ENCODE data around the gene GNAQ.
"Not testable (repeated sequence)": the region's sequence is repeated elsewhere in the genome, so short reads cannot be mapped to it uniquely, and the experiment has no call there.

The GNAQ gene

GRCh38 chr9:77731008-77731698 is 300.5 kb downstream of the GNAQ start:
- DNase-seq (ENCODE audit: low spot score): no peak

- DNase-seq (ENCODE audit: low spot score): no peak
Observed at GRCh38 chr9:77729177-77729576, 302.4 kb downstream of the GNAQ start.

GRCh38 chr9:77726814-77727213 is 304.8 kb downstream of the GNAQ start:
- no peak for DNase-seq (ENCODE audit: low spot score)

- DNase-seq (ENCODE audit: low spot score): no peak
Observed at GRCh38 chr9:77726289-77726688, 305.3 kb downstream of the GNAQ start.

GRCh38 chr9:77725820-77726219 is 305.8 kb downstream of the GNAQ start:
- DNase-seq (ENCODE audit: low spot score): no peak

GRCh38 chr9:77725046-77725694 is 306.4 kb downstream of the GNAQ start:
- DNase-seq (ENCODE audit: low spot score): no peak

- DNase-seq (ENCODE audit: low spot score): not testable (repeated sequence)
Observed at GRCh38 chr9:77721156-77721555, 310.5 kb downstream of the GNAQ start.

- no peak for DNase-seq (ENCODE audit: low spot score)
Observed at GRCh38 chr9:77719321-77719720, 312.3 kb downstream of the GNAQ start.

- not testable (repeated sequence) for DNase-seq (ENCODE audit: low spot score)
Observed at GRCh38 chr9:77718298-77718640, 313.3 kb downstream of the GNAQ start.

GRCh38 chr9:77717608-77718297 is 313.9 kb downstream of the GNAQ start:
- not testable (repeated sequence) for DNase-seq (ENCODE audit: low spot score)

- no peak for DNase-seq (ENCODE audit: low spot score)
Observed at GRCh38 chr9:77714077-77714549, 317.5 kb downstream of the GNAQ start.

GRCh38 chr9:77712533-77713130 is 319.0 kb downstream of the GNAQ start:
- no peak for DNase-seq (ENCODE audit: low spot score)

- DNase-seq (ENCODE audit: low spot score): no peak
Observed at GRCh38 chr9:77710965-77711648, 320.5 kb downstream of the GNAQ start.

- DNase-seq (ENCODE audit: low spot score): no peak
Observed at GRCh38 chr9:77710316-77710715, 321.3 kb downstream of the GNAQ start.

GRCh38 chr9:77708064-77708815 is 323.4 kb downstream of the GNAQ start:
- DNase-seq (ENCODE audit: low spot score): no peak

GRCh38 chr9:77707383-77708063 is 324.1 kb downstream of the GNAQ start:
- no peak for DNase-seq (ENCODE audit: low spot score)

- no peak for DNase-seq (ENCODE audit: low spot score)
Observed at GRCh38 chr9:77705636-77706035, 326.0 kb downstream of the GNAQ start.

GRCh38 chr9:77702521-77703390 is 328.9 kb downstream of the GNAQ start:
- DNase-seq (ENCODE audit: low spot score): not testable (repeated sequence)

GRCh38 chr9:77697238-77697984 is 334.2 kb downstream of the GNAQ start:
- no peak for DNase-seq (ENCODE audit: low spot score)

All from NAMALWA (cell line).